Activated CD8-positive, alpha-beta memory T cell treated with anti-CD3 and anti-CD28 coated beads for 24 hours (primary cell): ENCODE measurements around the gene DTNA.
"Not testable (repeated sequence)": the region's sequence is repeated elsewhere in the genome, so short reads cannot be mapped to it uniquely, and the experiment has no call there.

Source experiments
- DNase-seq: peaks from one replicate; pipeline ENCODE4 v3.0.0-alpha.2; 2020

DTNA gene

GRCh38 chr18:34864836-34865497, 154.9 kb downstream of the DTNA start:
- DNase-seq, result no peak

GRCh38 chr18:34866310-34866709, 156.2 kb downstream of the DTNA start:
- DNase-seq, result no peak

GRCh38 chr18:34866739-34867138, 156.6 kb downstream of the DTNA start:
- DNase-seq, result no peak

- DNase-seq, result no peak
Measured at GRCh38 chr18:34867520-34867919, 157.4 kb downstream of the DTNA start.

GRCh38 chr18:34870555-34871310, 160.6 kb downstream of the DTNA start:
- DNase-seq, result no peak

- no peak for DNase-seq
Measured at GRCh38 chr18:34871435-34871834, 161.3 kb downstream of the DTNA start.

- no peak for DNase-seq
Measured at GRCh38 chr18:34872066-34872465, 162.0 kb downstream of the DTNA start.

GRCh38 chr18:34873986-34874580, 164.0 kb downstream of the DTNA start:
- no peak for DNase-seq

- DNase-seq, result no peak
Measured at GRCh38 chr18:34875150-34875549, 165.1 kb downstream of the DTNA start.

GRCh38 chr18:34880403-34880802, 170.3 kb downstream of the DTNA start:
- no peak for DNase-seq

- DNase-seq, result no peak
Measured at GRCh38 chr18:34880882-34881834, 171.1 kb downstream of the DTNA start.

- DNase-seq, result no peak
Measured at GRCh38 chr18:34884436-34884835, 174.3 kb downstream of the DTNA start.

GRCh38 chr18:34886177-34886576, 176.1 kb downstream of the DTNA start:
- no peak for DNase-seq

GRCh38 chr18:34887881-34888580, 177.9 kb downstream of the DTNA start:
- no peak for DNase-seq

- no peak for DNase-seq
Measured at GRCh38 chr18:34890486-34891085, 180.5 kb downstream of the DTNA start.

- no peak for DNase-seq
Measured at GRCh38 chr18:34892379-34892778, 182.3 kb downstream of the DTNA start.

- DNase-seq, result no peak
Measured at GRCh38 chr18:34893239-34893638, 183.1 kb downstream of the DTNA start.

- no peak for DNase-seq
Measured at GRCh38 chr18:34901299-34901698, 191.2 kb downstream of the DTNA start.

GRCh38 chr18:34904994-34905393, 194.9 kb downstream of the DTNA start:
- no peak for DNase-seq

- not testable (repeated sequence) for DNase-seq
Measured at GRCh38 chr18:34906985-34907384, 196.9 kb downstream of the DTNA start.

GRCh38 chr18:34909637-34910364, 199.7 kb downstream of the DTNA start:
- DNase-seq, result no peak
